ENCODE results near the gene ITGAV. TPM values are rescaled to one million over a fixed set of nuclear protein-coding genes. Genes with fewer than 3 reads are reported as not detected.

Gene ITGAV
- total RNA-seq, 1 donor, result 311 TPM

DNA sequence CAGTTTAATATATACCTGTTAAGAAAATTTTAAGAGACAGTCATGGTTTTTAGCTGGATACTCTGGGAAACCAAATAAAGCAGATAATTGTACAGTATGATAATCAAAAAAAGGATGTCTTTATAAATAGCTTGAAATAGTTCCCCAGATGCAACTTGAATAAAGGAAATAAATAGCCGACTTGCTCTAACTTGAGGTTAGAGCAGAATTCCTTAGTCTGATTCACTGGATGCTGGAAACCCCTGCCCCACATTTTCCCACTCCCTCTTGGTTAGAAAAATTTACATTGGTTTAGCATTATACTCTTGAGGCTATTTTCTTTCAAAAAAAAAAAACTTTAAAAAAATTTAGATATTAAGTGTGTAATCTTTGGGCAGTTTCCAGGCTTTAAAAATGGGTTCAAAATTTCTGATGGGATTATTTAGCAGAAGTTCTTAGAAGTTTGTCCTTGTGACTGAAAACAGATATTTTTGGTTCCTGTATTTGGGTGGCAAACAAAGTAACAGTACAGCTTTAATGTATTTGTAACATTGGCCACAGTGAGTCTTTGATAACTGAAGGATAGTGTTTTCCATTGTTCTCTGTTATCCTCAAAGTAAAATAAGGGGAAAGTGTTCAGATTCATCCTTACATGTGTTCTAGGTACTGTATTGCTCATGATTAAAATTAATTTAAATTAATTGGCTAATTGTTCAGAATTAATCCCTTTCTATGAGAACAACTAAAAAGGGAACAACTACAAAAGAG is 39.6 kb downstream of the ITGAV start:
- H3K27me3 ChIP-seq (ENCODE audit: insufficient read depth, low read length), result no peaks in the 10 kb centered on the region
- no peak overlapping the region for H3K4me3 ChIP-seq (ENCODE audit: insufficient read depth, low read length)
- DNase-seq (ENCODE audit: insufficient read length, low spot score, missing footprints), result no peak
- no peak overlapping the region for H3K4me2 ChIP-seq (ENCODE audit: insufficient read depth, low read length)
- peaks cover 14% of the 10 kb centered on the region for H3K36me3 ChIP-seq (ENCODE audit: insufficient read depth, low read length)
- H2AFZ ChIP-seq (ENCODE audit: low read length), result no peak overlapping the region
- H3K27ac ChIP-seq (ENCODE audit: low read depth, low read length), result no peak overlapping the region
- TF ChIP-seq, protein P1, sequence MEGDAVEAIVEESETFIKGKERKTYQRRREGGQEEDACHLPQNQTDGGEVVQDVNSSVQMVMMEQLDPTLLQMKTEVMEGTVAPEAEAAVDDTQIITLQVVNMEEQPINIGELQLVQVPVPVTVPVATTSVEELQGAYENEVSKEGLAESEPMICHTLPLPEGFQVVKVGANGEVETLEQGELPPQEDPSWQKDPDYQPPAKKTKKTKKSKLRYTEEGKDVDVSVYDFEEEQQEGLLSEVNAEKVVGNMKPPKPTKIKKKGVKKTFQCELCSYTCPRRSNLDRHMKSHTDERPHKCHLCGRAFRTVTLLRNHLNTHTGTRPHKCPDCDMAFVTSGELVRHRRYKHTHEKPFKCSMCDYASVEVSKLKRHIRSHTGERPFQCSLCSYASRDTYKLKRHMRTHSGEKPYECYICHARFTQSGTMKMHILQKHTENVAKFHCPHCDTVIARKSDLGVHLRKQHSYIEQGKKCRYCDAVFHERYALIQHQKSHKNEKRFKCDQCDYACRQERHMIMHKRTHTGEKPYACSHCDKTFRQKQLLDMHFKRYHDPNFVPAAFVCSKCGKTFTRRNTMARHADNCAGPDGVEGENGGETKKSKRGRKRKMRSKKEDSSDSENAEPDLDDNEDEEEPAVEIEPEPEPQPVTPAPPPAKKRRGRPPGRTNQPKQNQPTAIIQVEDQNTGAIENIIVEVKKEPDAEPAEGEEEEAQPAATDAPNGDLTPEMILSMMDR (IDR thresholded peaks at IDR 0.05; ENCODE audit: extremely low read depth, low read depth, low read length), result no peak
- H3K9me3 ChIP-seq (ENCODE audit: low read depth, low read length), result no peaks in the 10 kb centered on the region
- H3K79me2 ChIP-seq (ENCODE audit: insufficient read depth, low read length), result peaks cover 9% of the 10 kb centered on the region
- H4K20me1 ChIP-seq (ENCODE audit: insufficient read depth, low read length), result no peaks in the 10 kb centered on the region
- no peaks in the 10 kb centered on the region for H3K4me1 ChIP-seq (ENCODE audit: insufficient read depth, low read length)

DNA sequence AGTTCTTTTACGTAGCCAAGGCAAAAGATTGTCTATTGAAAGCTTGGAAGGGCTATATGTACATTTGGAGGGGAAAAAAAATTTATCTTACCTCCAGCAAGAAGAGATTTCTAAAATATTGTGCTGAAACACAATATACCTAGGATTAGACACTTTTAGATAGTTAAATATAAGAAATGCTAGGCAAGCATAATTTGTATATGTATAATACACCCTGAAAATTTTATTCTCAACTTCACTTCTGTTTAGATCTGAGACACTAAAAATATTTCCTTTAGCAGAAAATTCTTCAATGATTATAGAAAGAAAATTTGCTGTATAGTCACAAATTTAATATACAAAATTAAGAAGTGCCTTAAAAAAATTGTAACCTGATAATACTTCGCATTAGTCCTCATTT is 42.6 kb downstream of the ITGAV start:
- Histone ChIP-seq H3K4me1 (ENCODE audit: insufficient read depth, low read length) (no peaks in the 10 kb centered on the region), H3K4me2 (ENCODE audit: insufficient read depth, low read length) (no peak overlapping the region), H3K4me3 (ENCODE audit: insufficient read depth, low read length) (no peak overlapping the region), H4K20me1 (ENCODE audit: insufficient read depth, low read length) (no peaks in the 10 kb centered on the region), H2AFZ (ENCODE audit: low read length) (no peak overlapping the region), H3K36me3 (ENCODE audit: insufficient read depth, low read length) (peaks cover 9% of the 10 kb centered on the region), H3K9me3 (ENCODE audit: low read depth, low read length) (no peaks in the 10 kb centered on the region), H3K27me3 (ENCODE audit: insufficient read depth, low read length) (no peaks in the 10 kb centered on the region), H3K79me2 (ENCODE audit: insufficient read depth, low read length) (peaks cover 9% of the 10 kb centered on the region), H3K27ac (ENCODE audit: low read depth, low read length) (no peak overlapping the region)
- DNase-seq (ENCODE audit: insufficient read length, low spot score, missing footprints), result no peak
- TF ChIP-seq, protein P1 (IDR thresholded peaks at IDR 0.05; ENCODE audit: extremely low read depth, low read depth, low read length), result no peak

DNA sequence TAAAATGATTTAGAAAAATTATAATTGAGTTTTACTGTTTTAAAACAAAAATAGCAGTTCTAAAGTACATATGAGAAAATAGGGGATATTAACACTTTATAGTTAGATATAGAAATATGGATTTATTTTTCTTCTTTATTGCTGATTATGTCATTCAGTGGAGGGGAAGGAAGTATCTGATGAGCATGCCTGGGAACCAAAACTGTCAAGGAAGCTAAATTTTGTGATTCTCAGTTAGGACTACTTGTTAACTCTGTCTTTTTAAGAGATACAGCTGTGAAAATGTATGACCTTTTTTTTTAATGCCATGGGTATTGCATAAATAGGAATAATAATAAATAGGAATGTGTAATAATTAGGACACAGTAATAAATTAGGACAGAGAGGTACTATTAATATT is 44.8 kb downstream of the ITGAV start:
- H3K79me2 ChIP-seq (ENCODE audit: insufficient read depth, low read length), result peaks cover 2% of the 10 kb centered on the region

More for the DNA sequence above, 44.8 kb downstream of the ITGAV start:
- peaks cover 23% of the 10 kb centered on the region for H3K36me3 ChIP-seq (ENCODE audit: insufficient read depth, low read length)
- no peaks in the 10 kb centered on the region for H4K20me1 ChIP-seq (ENCODE audit: insufficient read depth, low read length)
- no peak for DNase-seq (ENCODE audit: insufficient read length, low spot score, missing footprints)
- H3K9me3 ChIP-seq (ENCODE audit: low read depth, low read length), result no peaks in the 10 kb centered on the region
- H3K27ac ChIP-seq (ENCODE audit: low read depth, low read length), result no peak overlapping the region
- H3K27me3 ChIP-seq (ENCODE audit: insufficient read depth, low read length), result no peaks in the 10 kb centered on the region
- no peak overlapping the region for H3K4me2 ChIP-seq (ENCODE audit: insufficient read depth, low read length)
- H2AFZ ChIP-seq (ENCODE audit: low read length), result no peak overlapping the region
- no peak overlapping the region for H3K4me3 ChIP-seq (ENCODE audit: insufficient read depth, low read length)
- H3K4me1 ChIP-seq (ENCODE audit: insufficient read depth, low read length), result peaks cover 7% of the 10 kb centered on the region
- TF ChIP-seq, protein P1 (IDR thresholded peaks at IDR 0.05; ENCODE audit: extremely low read depth, low read depth, low read length), result no peak

Measured in osteoblast (primary cell).